ENCODE data around the gene ZC3H7B. TPM values are rescaled to one million over a fixed set of nuclear protein-coding genes. Genes with fewer than 3 reads are reported as not detected.

ZC3H7B gene
- total and polyA plus RNA-seq, 2 donors from 2014 or later, result 28.3 to 68.6 TPM

- H3K9me3 ChIP-seq (ENCODE audit: control insufficient read depth in 2 of 3, insufficient read depth in 1 of 3, low read length in 3 of 3), result no peaks in the 10 kb centered on the region
- H3K4me3 ChIP-seq (ENCODE audit: low read length in 3 of 3), result no peak overlapping the region
- H3K27me3 ChIP-seq (ENCODE audit: control insufficient read depth, insufficient read depth, low read length), result no peaks in the 10 kb centered on the region
- peaks cover 0 to 13% (median 11%) of the 10 kb centered on the region in 3 donors for H3K4me1 ChIP-seq (ENCODE audit: control insufficient read depth in 2 of 3, insufficient read depth in 2 of 3, low read depth in 1 of 3, low read length in 3 of 3)
- peak; percentile 81 to 94 (median 86) for DNase-seq
- intact Hi-C loops (cut with DNase I), result loop anchor here (5.0 kb wide), 1 partner anchor 114 kb away; no protein-coding TSS in a partner anchor
- H3K27ac ChIP-seq (ENCODE audit: low read depth in 2 of 2, low read length in 2 of 2), result no peak overlapping the region
- peaks cover 0 to 4% (median 1%) of the 10 kb centered on the region in 3 donors for H3K36me3 ChIP-seq (ENCODE audit: control insufficient read depth in 2 of 3, insufficient read depth in 3 of 3, low read length in 3 of 3)
- no peak overlapping the region for H3K9ac ChIP-seq (ENCODE audit: low read length in 3 of 3)
- no peak for FAIRE-seq
- TF ChIP-seq, protein P1, sequence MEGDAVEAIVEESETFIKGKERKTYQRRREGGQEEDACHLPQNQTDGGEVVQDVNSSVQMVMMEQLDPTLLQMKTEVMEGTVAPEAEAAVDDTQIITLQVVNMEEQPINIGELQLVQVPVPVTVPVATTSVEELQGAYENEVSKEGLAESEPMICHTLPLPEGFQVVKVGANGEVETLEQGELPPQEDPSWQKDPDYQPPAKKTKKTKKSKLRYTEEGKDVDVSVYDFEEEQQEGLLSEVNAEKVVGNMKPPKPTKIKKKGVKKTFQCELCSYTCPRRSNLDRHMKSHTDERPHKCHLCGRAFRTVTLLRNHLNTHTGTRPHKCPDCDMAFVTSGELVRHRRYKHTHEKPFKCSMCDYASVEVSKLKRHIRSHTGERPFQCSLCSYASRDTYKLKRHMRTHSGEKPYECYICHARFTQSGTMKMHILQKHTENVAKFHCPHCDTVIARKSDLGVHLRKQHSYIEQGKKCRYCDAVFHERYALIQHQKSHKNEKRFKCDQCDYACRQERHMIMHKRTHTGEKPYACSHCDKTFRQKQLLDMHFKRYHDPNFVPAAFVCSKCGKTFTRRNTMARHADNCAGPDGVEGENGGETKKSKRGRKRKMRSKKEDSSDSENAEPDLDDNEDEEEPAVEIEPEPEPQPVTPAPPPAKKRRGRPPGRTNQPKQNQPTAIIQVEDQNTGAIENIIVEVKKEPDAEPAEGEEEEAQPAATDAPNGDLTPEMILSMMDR (IDR thresholded peaks at IDR 0.05; ENCODE audit: borderline replicate concordance, extremely low read depth, insufficient read depth), result peak; percentile 98
Measured at GRCh38 chr22:41403532-41404318, 102.4 kb downstream of the ZC3H7B start.

DNA sequence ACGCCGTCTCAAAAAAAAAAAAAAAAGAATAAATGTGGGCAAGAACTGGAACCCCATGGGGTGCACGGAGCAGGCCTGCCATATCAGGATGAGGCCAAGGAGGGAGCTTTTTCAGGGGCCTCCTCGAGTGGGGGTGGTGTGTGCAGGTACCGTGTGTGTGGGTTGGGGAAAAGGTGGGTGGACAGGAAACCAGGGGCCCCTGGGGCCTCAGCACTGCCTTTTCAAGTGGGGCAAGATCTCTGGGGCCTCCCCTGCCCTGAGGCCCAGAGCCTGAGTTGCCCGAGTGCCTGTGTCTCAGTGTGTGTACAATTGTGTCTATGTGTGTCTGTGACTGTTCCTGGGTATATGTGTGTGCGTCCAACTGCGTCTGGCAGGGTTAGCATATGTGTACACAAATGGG is 104.3 kb downstream of the ZC3H7B start:
- FAIRE-seq (no peak), DNase-seq (no peak)
- H3K4me1 ChIP-seq (ENCODE audit: control insufficient read depth in 2 of 3, insufficient read depth in 2 of 3, low read depth in 1 of 3, low read length in 3 of 3), result peaks cover 0 to 13% (median 11%) of the 10 kb centered on the region in 3 donors
- H3K4me3 ChIP-seq (ENCODE audit: low read length in 3 of 3), result no peak overlapping the region
- intact Hi-C loops (cut with DNase I), result no loop called here
- no peaks in the 10 kb centered on the region for H3K36me3 ChIP-seq (ENCODE audit: control insufficient read depth in 2 of 3, insufficient read depth in 3 of 3, low read length in 3 of 3)
- no peak overlapping the region for H3K9ac ChIP-seq (ENCODE audit: low read length in 3 of 3)
- no peaks in the 10 kb centered on the region for H3K9me3 ChIP-seq (ENCODE audit: control insufficient read depth in 2 of 3, insufficient read depth in 1 of 3, low read length in 3 of 3)
- H3K27me3 ChIP-seq (ENCODE audit: control insufficient read depth, insufficient read depth, low read length), result no peaks in the 10 kb centered on the region
- H3K27ac ChIP-seq (ENCODE audit: low read depth in 2 of 2, low read length in 2 of 2), result no peak overlapping the region
- TF ChIP-seq, protein P1 (IDR thresholded peaks at IDR 0.05; ENCODE audit: borderline replicate concordance, extremely low read depth, insufficient read depth), result no peak

DNA sequence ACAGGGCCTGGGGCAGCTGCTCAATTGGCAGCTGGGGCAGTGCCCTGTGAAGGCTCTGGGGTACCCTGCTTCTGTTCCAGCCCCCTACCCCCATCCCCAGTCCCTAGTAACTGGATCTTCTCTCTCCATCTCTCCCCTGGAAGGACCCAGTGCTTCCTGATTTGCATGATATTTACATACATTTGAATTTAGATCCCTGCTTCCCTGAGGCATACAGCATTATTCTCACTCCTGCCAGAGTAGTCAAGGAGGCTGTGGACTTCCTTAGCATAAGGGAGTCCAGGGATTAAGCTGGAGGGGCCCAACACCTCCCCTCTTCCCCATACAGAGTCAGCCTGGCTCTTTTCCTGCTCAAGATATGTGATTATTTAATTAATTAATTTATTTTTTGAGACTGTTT is 105.1 kb downstream of the ZC3H7B start:
- H3K27me3 ChIP-seq (ENCODE audit: control insufficient read depth, insufficient read depth, low read length), result no peaks in the 10 kb centered on the region
- H3K4me3 ChIP-seq (ENCODE audit: low read length in 3 of 3), result no peak overlapping the region
- intact Hi-C loops (cut with DNase I), result no loop called here
- no peak overlapping the region for H3K27ac ChIP-seq (ENCODE audit: low read depth in 2 of 2, low read length in 2 of 2)
- peaks cover 0 to 16% (median 14%) of the 10 kb centered on the region in 3 donors for H3K4me1 ChIP-seq (ENCODE audit: control insufficient read depth in 2 of 3, insufficient read depth in 2 of 3, low read depth in 1 of 3, low read length in 3 of 3)
- H3K36me3 ChIP-seq (ENCODE audit: control insufficient read depth in 2 of 3, insufficient read depth in 3 of 3, low read length in 3 of 3), result no peaks in the 10 kb centered on the region
- no peak for DNase-seq
- no peaks in the 10 kb centered on the region for H3K9me3 ChIP-seq (ENCODE audit: control insufficient read depth in 2 of 3, insufficient read depth in 1 of 3, low read length in 3 of 3)
- TF ChIP-seq, protein P1 (IDR thresholded peaks at IDR 0.05; ENCODE audit: borderline replicate concordance, extremely low read depth, insufficient read depth), result no peak
- no peak overlapping the region for H3K9ac ChIP-seq (ENCODE audit: low read length in 3 of 3)
- FAIRE-seq, result no peak
